H1 (cell line): ENCODE measurements around the gene CACNA1B. TPM values are rescaled to one million over a fixed set of nuclear protein-coding genes. Genes with fewer than 3 reads are reported as not detected.

Experiments
- CTCF ChIA-PET: fragments of 300-600 bp; sonication (Branson Sonifier 250); formaldehyde crosslinking; loops from one replicate; lab custom pipeline; 2021; ENCODE audit not compliant: partially characterized antibody; lab: Charles Lee
- POLR2A ChIA-PET: fragments of 300-600 bp; sonication (Branson Sonifier 250); formaldehyde crosslinking; loops from one replicate; lab custom pipeline; 2021; ENCODE audit warnings: inconsistent platforms; ENCODE audit not compliant: partially characterized antibody; lab: Charles Lee
- DNase-seq, 2 experiments: peaks; one replicate each; pipeline versions ENCODE4 v3.0.0 to v3.0.0-alpha.2; 2010 to 2022; ENCODE audit warnings: low spot score in 2 of 2, low read depth in 1 of 2, mixed read lengths in 1 of 2
- FAIRE-seq: peaks from 2 replicates; lab custom pipeline; 2011; peaks lifted over from hg19 to GRCh38; lab: Jason Lieb, UNC
- H2AFZ ChIP-seq: 2 replicates; pipeline ENCODE4 v1.8.1; 2012; ENCODE audit warnings: low read length, inconsistent platforms
- H2AK5ac ChIP-seq: 2 replicates; pipeline ENCODE4 v1.6.1; 2013; ENCODE audit warnings: low read depth, low read length
- H2BK120ac ChIP-seq: replicated peaks from 2 replicates; pipeline ENCODE3; 2013; ENCODE audit warnings: low read depth, low read length, inconsistent platforms
- H2BK12ac ChIP-seq: 2 replicates; pipeline ENCODE4 v1.6.1; 2013; ENCODE audit warnings: low read depth, low read length
- H2BK15ac ChIP-seq: 2 replicates; pipeline ENCODE4 v1.6.1; 2013; ENCODE audit warnings: low read length
- H2BK20ac ChIP-seq: 2 replicates; pipeline ENCODE4 v1.6.1; 2013; ENCODE audit warnings: low read length
- H2BK5ac ChIP-seq: 2 replicates; pipeline ENCODE4 v1.6.1; 2013; ENCODE audit warnings: low read depth, low read length
- H3K14ac ChIP-seq: 2 replicates; pipeline ENCODE4 v1.6.1; 2013; ENCODE audit warnings: inconsistent platforms; ENCODE audit not compliant: insufficient read length
- H3K18ac ChIP-seq: 2 replicates; pipeline ENCODE4 v1.6.1; 2013; ENCODE audit warnings: low read length; ENCODE audit errors: extremely low read depth
- H3K23ac ChIP-seq: 2 replicates; pipeline ENCODE4 v1.6.1; 2013; ENCODE audit warnings: inconsistent platforms; ENCODE audit not compliant: insufficient read length
- H3K23me2 ChIP-seq: 2 replicates; pipeline ENCODE4 v1.6.1; 2013; ENCODE audit warnings: low read depth, low read length
- H3K27ac ChIP-seq: 2 replicates; pipeline ENCODE4 v1.6.1; 2011; ENCODE audit warnings: low read depth, low read length, inconsistent platforms
- H3K27me3 ChIP-seq, 4 experiments: replicated peaks in 1 of 4; 1 replicate in 1 of 4; 2 replicates in 3 of 4; pipeline versions ENCODE4 v1.6.1 to v1.8.1; 2011 to 2013; ENCODE audit warnings: low read length in 3 of 4, mild to moderate bottlenecking in 3 of 4, inconsistent platforms in 2 of 4, mixed read lengths in 2 of 4, moderate library complexity in 1 of 4; ENCODE audit not compliant: control insufficient read depth in 3 of 4, insufficient read depth in 3 of 4; ENCODE audit errors: extremely low read depth in 1 of 4
- H3K36me3 ChIP-seq, 4 experiments: 2 replicates each; pipeline versions ENCODE4 v1.6.1 to v1.8.1; 2011 to 2013; ENCODE audit warnings: mild to moderate bottlenecking in 4 of 4, low read length in 3 of 4, moderate library complexity in 2 of 4, control low read depth in 1 of 4, inconsistent platforms in 1 of 4; ENCODE audit not compliant: insufficient read depth in 4 of 4, control insufficient read depth in 2 of 4
- H3K4ac ChIP-seq: replicated peaks from 2 replicates; pipeline ENCODE3; 2013; ENCODE audit warnings: low read length, low read depth, mixed read lengths, inconsistent platforms; ENCODE audit not compliant: insufficient read length
- H3K4me1 ChIP-seq, 4 experiments: replicated peaks in 1 of 4; 1 replicate in 1 of 4; 2 replicates in 3 of 4; pipeline versions ENCODE4 v1.6.1 to v1.8.1; 2011 to 2013; ENCODE audit warnings: low read length in 3 of 4, inconsistent platforms in 2 of 4, mixed read lengths in 1 of 4; ENCODE audit not compliant: insufficient read depth in 4 of 4, control insufficient read depth in 3 of 4
- H3K4me2 ChIP-seq, 2 experiments: 2 replicates each; pipeline versions ENCODE4 v1.6.1 to v1.8.1; 2011 to 2013; ENCODE audit warnings: low read depth in 2 of 2, low read length in 2 of 2, control low read depth in 1 of 2, inconsistent platforms in 1 of 2, mild to moderate bottlenecking in 1 of 2; ENCODE audit not compliant: insufficient read depth in 1 of 2
- H3K4me3 ChIP-seq, 4 experiments: fragments of 200-600, 300-600 bp in 1 of 4; sonication (generic), shearing (Covaris generic), sonication (Bioruptor Twin) in 1 of 4; 2 replicates each; pipeline versions ENCODE4 v1.5.1 to v1.8.1; 2011 to 2016; ENCODE audit warnings: low read length in 4 of 4, low read depth in 3 of 4, control low read depth in 2 of 4, inconsistent platforms in 2 of 4, mild to moderate bottlenecking in 2 of 4, mixed read lengths in 1 of 4, moderate library complexity in 1 of 4; ENCODE audit not compliant: insufficient read depth in 2 of 4; ENCODE audit errors: extremely low read depth in 1 of 4
- H3K56ac ChIP-seq: replicated peaks from 2 replicates; pipeline ENCODE3; 2013; ENCODE audit warnings: low read depth, mild to moderate bottlenecking, mixed read lengths, low read length, inconsistent platforms; ENCODE audit not compliant: insufficient read length
- H3K79me1 ChIP-seq: 2 replicates; pipeline ENCODE4 v1.6.1; 2013; ENCODE audit warnings: low read depth, low read length, control low read depth
- H3K79me2 ChIP-seq, 2 experiments: 2 replicates each; pipeline versions ENCODE4 v1.6.1 to v1.8.1; 2012 to 2013; ENCODE audit warnings: low read length in 2 of 2, mild to moderate bottlenecking in 2 of 2, inconsistent platforms in 1 of 2; ENCODE audit not compliant: insufficient read depth in 2 of 2, control insufficient read depth in 1 of 2
- H3K9ac ChIP-seq, 4 experiments: replicated peaks in 1 of 4; 1 replicate in 1 of 4; 2 replicates in 3 of 4; pipeline versions ENCODE4 v1.6.1 to v1.8.1; 2011 to 2013; ENCODE audit warnings: low read depth in 3 of 4, low read length in 3 of 4, control low read depth in 2 of 4, mild to moderate bottlenecking in 2 of 4, moderate library complexity in 2 of 4, inconsistent platforms in 1 of 4; ENCODE audit errors: extremely low read depth in 1 of 4
- H3K9me3 ChIP-seq, 2 experiments: 2 replicates each; pipeline versions ENCODE4 v1.6.1 to v1.8.1; 2012 to 2013; ENCODE audit warnings: mild to moderate bottlenecking in 2 of 2, moderate library complexity in 2 of 2, control low read depth in 1 of 2, inconsistent platforms in 1 of 2, low read depth in 1 of 2, low read length in 1 of 2, mixed read lengths in 1 of 2; ENCODE audit not compliant: insufficient read depth in 2 of 2
- H4K20me1 ChIP-seq, 2 experiments: replicated peaks in 1 of 2; 2 replicates each; pipeline versions ENCODE3 to v1.8.1; 2011 to 2013; ENCODE audit warnings: inconsistent platforms in 2 of 2, low read length in 2 of 2, mild to moderate bottlenecking in 1 of 2; ENCODE audit not compliant: insufficient read depth in 2 of 2, control insufficient read depth in 1 of 2
- H4K5ac ChIP-seq: 2 replicates; pipeline ENCODE4 v1.6.1; 2013; ENCODE audit warnings: low read length, low read depth, mixed read lengths, inconsistent platforms; ENCODE audit not compliant: insufficient read length
- H4K8ac ChIP-seq: 2 replicates; pipeline ENCODE4 v1.8.0; 2013; ENCODE audit warnings: mild to moderate bottlenecking, moderate library complexity, low read length, inconsistent platforms; ENCODE audit not compliant: insufficient read depth; ENCODE audit errors: extremely low read depth
- H4K91ac ChIP-seq: replicated peaks from 2 replicates; pipeline ENCODE3; 2013; ENCODE audit warnings: low read length, mixed read lengths, inconsistent platforms; ENCODE audit not compliant: insufficient read length
- ATF2 ChIP-seq: IDR thresholded peaks from 2 replicates; pipeline ENCODE4 v1.6.1; 2012; ENCODE audit warnings: low read length, inconsistent platforms
- CBX5 ChIP-seq: fragments of 300-800, 300-1000 bp; sonication (generic); IDR thresholded peaks from 2 replicates; pipeline ENCODE4 v1.7.1; 2016; ENCODE audit warnings: antibody characterized with exemption, low read length, low read depth
- CEBPB ChIP-seq: IDR thresholded peaks from 2 replicates; pipeline ENCODE4 v1.6.1; 2012; ENCODE audit warnings: low read depth, low read length
- EGR1 ChIP-seq: IDR thresholded peaks from 2 replicates; pipeline ENCODE4 v1.6.1; 2011; ENCODE audit warnings: low read depth, low read length, borderline replicate concordance
- EZH2 ChIP-seq: fragments of 200-600 bp; sonication (generic); IDR thresholded peaks from 2 replicates; pipeline ENCODE4 v1.7.1; 2012; ENCODE audit warnings: low read depth, mild to moderate bottlenecking, moderate library complexity, low read length, inconsistent platforms; ENCODE audit not compliant: severe bottlenecking
- GABPA ChIP-seq: IDR thresholded peaks from 2 replicates; pipeline ENCODE4 v1.6.1; 2011; ENCODE audit warnings: mild to moderate bottlenecking, low read length, moderate library complexity, borderline replicate concordance; ENCODE audit not compliant: insufficient read depth
- MAX ChIP-seq: IDR thresholded peaks from 2 replicates; pipeline ENCODE4 v1.6.1; 2012; ENCODE audit warnings: inconsistent platforms
- NRF1 ChIP-seq: IDR thresholded peaks from 2 replicates; pipeline ENCODE4 v1.6.1; 2011; ENCODE audit warnings: mild to moderate bottlenecking, low read depth, low read length, improper control_type of control experiment
- SAP30 ChIP-seq: fragments of 300-600 bp; sonication (generic); IDR thresholded peaks from 2 replicates; pipeline ENCODE4 v1.7.1; 2012; ENCODE audit warnings: low read length, moderate library complexity, mild to moderate bottlenecking, inconsistent platforms; ENCODE audit not compliant: insufficient read depth, insufficient replicate concordance
- SIX5 ChIP-seq: IDR thresholded peaks from 2 replicates; pipeline ENCODE4 v1.6.1; 2011; ENCODE audit warnings: mild to moderate bottlenecking, low read depth, low read length
- TCF12 ChIP-seq: IDR thresholded peaks from 2 replicates; pipeline ENCODE4 v1.6.1; 2011; ENCODE audit warnings: low read depth, mild to moderate bottlenecking, low read length
- TEAD4 ChIP-seq: IDR thresholded peaks from 2 replicates; pipeline ENCODE4 v1.6.1; 2012; ENCODE audit warnings: low read depth, low read length, inconsistent platforms, mixed read lengths
- WGBS, 2 experiments: shearing (Covaris generic) in 1 of 2; methylation state at CpG; one replicate each; pipeline versions ENCODE4 v1.1.6 to v1.1.7; 2013 to 2015; ENCODE audit warnings: low lambda C conversion rate in 2 of 2, mixed read lengths in 2 of 2, inconsistent platforms in 1 of 2, low coverage in 1 of 2, missing lambda C conversion rate in 1 of 2; ENCODE audit not compliant: insufficient replicate concordance in 2 of 2, insufficient coverage in 1 of 2, insufficient read length in 1 of 2; ENCODE audit errors: extremely low coverage in 1 of 2, missing lambda C conversion rate in 1 of 2; 5-methylcytosine and 5-hydroxymethylcytosine counted together
- polyA plus RNA-seq, 7 experiments: library from polyadenylated mRNA; depleted of rRNA in 3 of 7; stranded (reverse) in 5 of 7; unstranded in 2 of 7; fragments of >200 nt in 5 of 7; fragments of 200-250 nt in 2 of 7; gene quantifications; 1 replicate in 5 of 7; 2 replicates in 1 of 7; 4 replicates in 1 of 7; pipeline versions ENCODE4 v1.2.1 to v1.2.3, GENCODE V29; 2011 to 2013; ENCODE audit warnings: missing spikeins in 2 of 7, mixed read lengths in 2 of 7
- total RNA-seq: library from RNA; stranded (reverse); fragmentation: NEBNext Ultra II Directional; extraction: Animal tissue kit (Norgen Biotek cat#: 25700); gene quantifications from 2 replicates; pipeline ENCODE4 v1.2.1, GENCODE V29; 2021

The CACNA1B gene
- total and polyA plus RNA-seq, 2 of the 8 experiments (the other 6 are each of a cell fraction or from before 2014, with no cell fraction given): 1.5 to 5.7 TPM

GRCh38 chr9:138073808-138074207 lies 196.2 kb downstream of the CACNA1B start:
- Histone ChIP-seq H3K23ac (no peak overlapping the region), H3K4me1 (peaks cover 0 to 20% (median 6%) of the 10 kb centered on the region in 4 experiments; a peak in 5 of 7 replicates), H3K4ac (no peak overlapping the region), H3K79me1 (no peaks in the 10 kb centered on the region), H2BK120ac (no peak overlapping the region), H3K9ac (no peak overlapping the region), H3K4me3 (no peak overlapping the region), H3K27ac (no peak overlapping the region), H2AK5ac (no peak overlapping the region), H4K91ac (no peak overlapping the region), H4K8ac (no peak overlapping the region), H3K4me2 (no peak overlapping the region), H3K36me3 (no peaks in the 10 kb centered on the region), H3K14ac (no peak overlapping the region), H2BK5ac (no peak overlapping the region), H3K79me2 (no peaks in the 10 kb centered on the region), H3K27me3 (no peaks in the 10 kb centered on the region; a peak in 1 of 7 replicates), H2BK12ac (no peak overlapping the region), H4K20me1 (no peaks in the 10 kb centered on the region), H3K56ac (no peak overlapping the region), H3K23me2 (no peaks in the 10 kb centered on the region), H2BK15ac (no peak overlapping the region), H3K9me3 (peaks cover 38 to 86% of the 10 kb centered on the region in 2 experiments), H4K5ac (no peak overlapping the region), H2BK20ac (no peak overlapping the region), H2AFZ (no peak overlapping the region), H3K18ac (peak overlapping the region; percentile 19; the same call in 1 of the 2 replicates)
- no peak for FAIRE-seq
- ChIA-PET CTCF (interaction anchor here (1.3 to 2.1 kb wide), 2 partner anchors 10 to 105 kb away, joined by 4 to 5 read pairs; no protein-coding TSS in a partner anchor), POLR2A (no interaction called here)
- DNase-seq: peak in 1 of 2 experiments; percentile 37
- 91% methylated on average over 12 of the region's 12 CpGs; no CpG with 5 or more reads in 1 of the 2 experiments for WGBS, 2 experiments
- no peak for TF ChIP-seq CEBPB
- TF ChIP-seq TEAD4: no peak
- TF ChIP-seq EZH2: no peak
- TF ChIP-seq CBX5: no peak
- TF ChIP-seq NRF1: no peak
- TF ChIP-seq GABPA: no peak
- TF ChIP-seq SAP30: no peak
- TF ChIP-seq ATF2: no peak
- TF ChIP-seq TCF12: no peak
- no peak for TF ChIP-seq EGR1
- TF ChIP-seq MAX: no peak
- no peak for TF ChIP-seq SIX5
